Osteocyte (in vitro differentiated cells): ENCODE results near the gene KIN. TPM values are rescaled to one million over a fixed set of nuclear protein-coding genes. Genes with fewer than 3 reads are reported as not detected.

Source experiments
- DNase-seq: peaks from one replicate; pipeline ENCODE4 v3.0.0; 2021; ENCODE audit warnings: mixed read lengths; ENCODE audit not compliant: unreplicated experiment; ENCODE audit errors: extremely low spot score
- H3K27ac Mint-ChIP-seq: one replicate; pipeline ENCODE4 v1.8.0; 2021; ENCODE audit warnings: mild to moderate bottlenecking, mixed read lengths; ENCODE audit not compliant: unreplicated experiment
- H3K27me3 Mint-ChIP-seq: one replicate; pipeline ENCODE4 v1.8.0; 2021; ENCODE audit warnings: mixed read lengths; ENCODE audit not compliant: unreplicated experiment
- H3K36me3 Mint-ChIP-seq: one replicate; pipeline ENCODE4 v1.8.0; 2021; ENCODE audit warnings: mixed read lengths; ENCODE audit not compliant: unreplicated experiment
- H3K4me1 Mint-ChIP-seq: one replicate; pipeline ENCODE4 v1.8.0; 2021; ENCODE audit warnings: mixed read lengths; ENCODE audit not compliant: unreplicated experiment
- H3K4me3 Mint-ChIP-seq: one replicate; pipeline ENCODE4 v1.8.0; 2021; ENCODE audit warnings: mild to moderate bottlenecking, moderate library complexity, mixed read lengths; ENCODE audit not compliant: unreplicated experiment
- H3K9me3 Mint-ChIP-seq: one replicate; pipeline ENCODE4 v1.8.0; 2021; ENCODE audit warnings: mixed read lengths; ENCODE audit not compliant: unreplicated experiment
- total RNA-seq: library from RNA; stranded (reverse); gene quantifications from 2 replicates; pipeline ENCODE4 v1.2.1, GENCODE V29; 2021
- TF ChIP-seq, protein P1 (sequence below): fragments of 200-600 bp; sonication (generic); IDR thresholded peaks from 2 replicates; pipeline ENCODE4 v1.5.0; 2021; ENCODE audit warnings: antibody characterized with exemption, mild to moderate bottlenecking, moderate library complexity

Gene KIN
- total RNA-seq, 1 donor from 2014 or later: 10.9 TPM

DNA sequence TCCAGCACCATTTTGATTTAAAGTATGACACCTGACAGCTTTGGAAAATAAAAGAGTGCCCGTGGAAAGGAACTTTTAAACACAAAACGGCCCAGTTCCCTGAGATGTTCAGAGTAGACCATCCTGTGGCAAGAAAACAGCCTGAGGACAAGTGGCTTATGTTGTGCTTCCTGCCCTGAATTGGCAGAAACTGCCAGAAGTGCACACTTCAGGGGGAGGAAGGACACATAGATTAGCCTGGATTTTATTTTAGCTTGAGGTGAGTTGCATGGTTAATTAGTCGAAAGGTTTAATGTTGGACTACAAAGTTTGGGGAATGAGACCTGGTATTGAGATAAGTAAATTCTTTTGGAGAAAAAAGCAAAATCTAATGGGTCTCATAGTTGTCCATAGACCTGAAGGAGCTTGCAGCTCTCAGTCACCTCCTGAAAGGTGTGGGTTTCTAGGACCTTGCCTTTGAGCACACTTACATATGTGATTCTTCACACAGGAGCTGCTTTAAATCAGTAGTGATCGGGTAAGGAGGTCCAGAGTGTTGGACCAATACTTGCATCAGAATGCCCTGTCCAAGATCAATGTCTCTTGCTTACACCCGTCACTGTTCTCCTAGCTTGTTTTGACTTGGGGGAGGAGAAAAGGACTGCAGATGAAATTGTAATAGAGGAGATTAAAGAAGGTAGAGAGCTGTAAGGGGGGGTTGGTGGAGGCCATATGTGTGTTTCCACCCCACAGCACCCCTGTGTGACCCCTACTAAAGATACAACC lies 79.8 kb downstream of the KIN start:
- TF ChIP-seq, protein P1, sequence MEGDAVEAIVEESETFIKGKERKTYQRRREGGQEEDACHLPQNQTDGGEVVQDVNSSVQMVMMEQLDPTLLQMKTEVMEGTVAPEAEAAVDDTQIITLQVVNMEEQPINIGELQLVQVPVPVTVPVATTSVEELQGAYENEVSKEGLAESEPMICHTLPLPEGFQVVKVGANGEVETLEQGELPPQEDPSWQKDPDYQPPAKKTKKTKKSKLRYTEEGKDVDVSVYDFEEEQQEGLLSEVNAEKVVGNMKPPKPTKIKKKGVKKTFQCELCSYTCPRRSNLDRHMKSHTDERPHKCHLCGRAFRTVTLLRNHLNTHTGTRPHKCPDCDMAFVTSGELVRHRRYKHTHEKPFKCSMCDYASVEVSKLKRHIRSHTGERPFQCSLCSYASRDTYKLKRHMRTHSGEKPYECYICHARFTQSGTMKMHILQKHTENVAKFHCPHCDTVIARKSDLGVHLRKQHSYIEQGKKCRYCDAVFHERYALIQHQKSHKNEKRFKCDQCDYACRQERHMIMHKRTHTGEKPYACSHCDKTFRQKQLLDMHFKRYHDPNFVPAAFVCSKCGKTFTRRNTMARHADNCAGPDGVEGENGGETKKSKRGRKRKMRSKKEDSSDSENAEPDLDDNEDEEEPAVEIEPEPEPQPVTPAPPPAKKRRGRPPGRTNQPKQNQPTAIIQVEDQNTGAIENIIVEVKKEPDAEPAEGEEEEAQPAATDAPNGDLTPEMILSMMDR: no peak
- Mint-ChIP-seq H3K27ac (no peak overlapping the region), H3K36me3 (no peaks in the 10 kb centered on the region), H3K4me1 (no peaks in the 10 kb centered on the region), H3K27me3 (peaks cover 11% of the 10 kb centered on the region), H3K4me3 (no peak overlapping the region), H3K9me3 (peaks cover 4% of the 10 kb centered on the region)
- DNase-seq: no peak

- no peaks in the 10 kb centered on the region for H3K36me3 Mint-ChIP-seq
- H3K4me1 Mint-ChIP-seq: no peaks in the 10 kb centered on the region
- peaks cover 11% of the 10 kb centered on the region for H3K27me3 Mint-ChIP-seq
- H3K27ac Mint-ChIP-seq: no peak overlapping the region
- TF ChIP-seq, protein P1: no peak
- DNase-seq: no peak
- H3K9me3 Mint-ChIP-seq: peaks cover 4% of the 10 kb centered on the region
- H3K4me3 Mint-ChIP-seq: no peak overlapping the region
Observed at GRCh38 chr10:7707102-7707501, 80.7 kb downstream of the KIN start.

DNA sequence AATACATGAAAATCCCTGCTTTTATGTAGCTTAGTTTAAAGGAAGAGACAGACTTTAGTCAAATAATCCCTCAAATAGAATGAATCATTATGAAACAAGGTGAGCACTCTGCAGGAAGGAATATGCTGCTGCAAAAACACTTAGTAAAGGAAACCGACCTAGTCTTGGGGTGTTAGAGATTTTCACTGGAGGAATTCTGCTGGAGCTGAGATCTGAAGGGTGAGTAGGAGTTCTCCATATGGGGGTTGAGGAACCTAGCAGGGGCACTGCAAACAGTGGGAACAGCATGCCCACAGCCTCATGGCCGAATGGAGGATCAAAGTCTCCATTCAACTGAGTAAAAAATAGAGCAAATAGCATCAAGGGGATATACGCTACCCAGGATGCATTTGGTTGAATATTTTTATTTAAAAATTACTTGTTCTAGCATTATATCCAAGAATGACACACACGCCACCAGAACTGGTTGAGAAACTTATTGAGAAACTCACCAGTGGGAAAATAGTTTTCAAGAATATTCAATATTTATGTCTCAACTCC lies 81.2 kb downstream of the KIN start:
- H3K27ac Mint-ChIP-seq: no peak overlapping the region
- no peak overlapping the region for H3K4me3 Mint-ChIP-seq
- peaks cover 4% of the 10 kb centered on the region for H3K9me3 Mint-ChIP-seq
- peaks cover 11% of the 10 kb centered on the region for H3K27me3 Mint-ChIP-seq
- DNase-seq: no peak
- no peaks in the 10 kb centered on the region for H3K36me3 Mint-ChIP-seq
- TF ChIP-seq, protein P1: no peak
- no peaks in the 10 kb centered on the region for H3K4me1 Mint-ChIP-seq

- H3K36me3 Mint-ChIP-seq: no peaks in the 10 kb centered on the region
- peaks cover 11% of the 10 kb centered on the region for H3K27me3 Mint-ChIP-seq
- no peak overlapping the region for H3K27ac Mint-ChIP-seq
- no peaks in the 10 kb centered on the region for H3K4me1 Mint-ChIP-seq
- no peak for DNase-seq
- H3K4me3 Mint-ChIP-seq: no peak overlapping the region
- TF ChIP-seq, protein P1: no peak
- H3K9me3 Mint-ChIP-seq: no peaks in the 10 kb centered on the region
Observed at GRCh38 chr10:7705341-7705740, 82.5 kb downstream of the KIN start.
